Lower leg skin (tissue), 4 donors: ENCODE measurements around the gene POMT1. TPM values are rescaled to one million over a fixed set of nuclear protein-coding genes. Genes with fewer than 3 reads are reported as not detected.

Experiments
- DNase-seq, 2 donors: peaks; one replicate each; pipeline ENCODE4 v3.0.0-alpha.2; 2019; ENCODE audit warnings: low spot score in 2 of 2
- H3K4me3 ChIP-seq: fragments of 200-600 bp; sonication (generic); 2 replicates; pipeline ENCODE4 v1.5.1; 2017; ENCODE audit warnings: mild to moderate bottlenecking, low read depth; ENCODE audit not compliant: poor library complexity, severe bottlenecking
- POLR2A ChIP-seq, 2 donors: fragments of 450-650 bp; IDR thresholded peaks; one replicate each; pipeline ENCODE4 v1.6.1; 2016 to 2017; ENCODE audit warnings: antibody characterized with exemption in 2 of 2, mild to moderate bottlenecking in 1 of 2, moderate library complexity in 1 of 2
- WGBS, 2 donors: methylation state at CpG; one replicate each; pipeline ENCODE4 v1.1.5; 2018; 5-methylcytosine and 5-hydroxymethylcytosine counted together
- intact Hi-C: fragments of 100-400 bp; cut with DNase I; formaldehyde crosslinking; loops from one replicate; pipeline ENCODE4 v1.15.0; 2023; ENCODE audit warnings: low total_unique reads
- total RNA-seq, 4 donors: library from RNA; depleted of rRNA; stranded (reverse); fragments of >200 nt; gene quantifications; one replicate each; pipeline ENCODE4 v1.1.0, GENCODE V29; 2016
- TF ChIP-seq, protein P1 (sequence below), 3 donors: fragments of 450-650 bp; IDR thresholded peaks; one replicate each; pipeline ENCODE4 v1.5.1; 2016; ENCODE audit warnings: antibody characterized with exemption in 3 of 3, mild to moderate bottlenecking in 3 of 3, moderate library complexity in 2 of 3

POMT1 gene
- total RNA-seq, 4 donors from 2014 or later: 23.9 to 29.0 (median 26.6) TPM

DNA sequence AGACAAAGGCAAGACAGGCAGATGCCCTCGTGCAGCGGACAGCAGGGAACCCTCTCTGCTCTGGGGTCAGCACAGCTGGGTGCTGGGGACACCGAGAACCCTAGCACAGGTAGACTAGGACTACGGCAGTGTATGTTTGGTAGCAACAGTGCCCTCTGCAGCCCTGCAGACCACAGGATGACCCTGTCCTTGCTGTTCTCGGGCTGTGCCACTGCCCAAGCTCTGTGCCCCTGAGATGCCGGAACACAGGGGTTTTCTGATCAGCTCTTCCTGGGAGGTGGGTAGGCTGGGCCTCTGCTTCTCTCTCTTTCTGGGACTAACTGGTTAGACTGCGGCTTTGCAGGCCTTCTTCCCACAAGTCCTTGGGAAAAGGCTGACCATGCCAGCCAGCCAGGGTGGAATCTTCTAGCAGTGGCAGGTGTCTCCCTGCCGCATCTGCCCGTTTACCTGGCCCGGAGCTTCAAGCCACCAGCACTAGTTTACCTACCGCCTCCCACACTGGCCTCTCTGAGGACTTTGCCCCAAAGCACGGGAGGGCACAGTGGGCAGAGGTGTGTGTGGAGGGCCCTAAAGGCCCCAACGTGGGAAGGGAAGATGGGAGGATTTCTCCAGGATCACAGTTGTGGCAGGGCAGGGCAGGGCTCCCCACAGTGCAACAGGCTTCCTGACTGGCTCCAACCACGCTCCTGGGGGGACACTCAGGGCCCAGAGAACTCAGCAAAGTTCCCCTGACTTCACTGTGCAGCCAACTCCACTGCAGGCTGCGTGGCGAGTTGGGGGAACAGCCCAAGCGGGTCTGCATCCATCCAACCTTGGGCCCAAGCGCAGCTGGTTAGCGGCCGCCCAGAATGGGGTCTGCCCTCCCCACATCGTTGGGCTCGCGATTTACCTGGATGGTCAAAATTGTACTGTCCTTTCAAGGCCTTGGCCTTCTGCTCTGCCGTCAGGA, 27.2 kb downstream of the POMT1 start:
- TF ChIP-seq, protein P1, sequence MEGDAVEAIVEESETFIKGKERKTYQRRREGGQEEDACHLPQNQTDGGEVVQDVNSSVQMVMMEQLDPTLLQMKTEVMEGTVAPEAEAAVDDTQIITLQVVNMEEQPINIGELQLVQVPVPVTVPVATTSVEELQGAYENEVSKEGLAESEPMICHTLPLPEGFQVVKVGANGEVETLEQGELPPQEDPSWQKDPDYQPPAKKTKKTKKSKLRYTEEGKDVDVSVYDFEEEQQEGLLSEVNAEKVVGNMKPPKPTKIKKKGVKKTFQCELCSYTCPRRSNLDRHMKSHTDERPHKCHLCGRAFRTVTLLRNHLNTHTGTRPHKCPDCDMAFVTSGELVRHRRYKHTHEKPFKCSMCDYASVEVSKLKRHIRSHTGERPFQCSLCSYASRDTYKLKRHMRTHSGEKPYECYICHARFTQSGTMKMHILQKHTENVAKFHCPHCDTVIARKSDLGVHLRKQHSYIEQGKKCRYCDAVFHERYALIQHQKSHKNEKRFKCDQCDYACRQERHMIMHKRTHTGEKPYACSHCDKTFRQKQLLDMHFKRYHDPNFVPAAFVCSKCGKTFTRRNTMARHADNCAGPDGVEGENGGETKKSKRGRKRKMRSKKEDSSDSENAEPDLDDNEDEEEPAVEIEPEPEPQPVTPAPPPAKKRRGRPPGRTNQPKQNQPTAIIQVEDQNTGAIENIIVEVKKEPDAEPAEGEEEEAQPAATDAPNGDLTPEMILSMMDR (IDR thresholded peaks at IDR 0.05): no peak
- TF ChIP-seq POLR2A (IDR thresholded peaks at IDR 0.05): no peak
- peak overlapping the region; percentile 61 for H3K4me3 ChIP-seq
- WGBS, 2 donors: 52 to 54% methylated on average over 21 to 24 of the region's 24 CpGs
- no peak for DNase-seq
- intact Hi-C loops: no loop called here

DNA sequence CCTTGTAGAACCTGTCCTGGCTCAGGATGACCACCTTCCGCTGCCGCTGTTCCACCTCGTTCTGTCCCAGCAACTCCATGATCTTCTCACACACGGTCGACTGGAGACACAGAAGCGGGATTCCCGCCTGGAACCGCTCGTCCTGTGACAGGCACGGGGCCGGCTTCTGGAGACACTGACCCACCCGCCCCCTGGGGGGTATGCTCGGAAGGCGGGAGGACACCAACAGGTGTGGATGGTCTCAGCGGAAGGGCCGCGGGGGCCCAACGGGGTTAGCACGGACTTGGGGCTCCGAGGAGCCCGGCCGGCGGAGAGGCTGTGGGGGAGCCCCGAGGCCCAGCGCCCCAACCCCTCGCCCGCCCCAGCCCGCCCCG, 27.8 kb downstream of the POMT1 start:
- WGBS, 2 donors: 4 to 5% methylated on average over 7 to 21 of the region's 29 CpGs
- DNase-seq: peak; percentile 44 to 93
- no peak for TF ChIP-seq POLR2A (IDR thresholded peaks at IDR 0.05)
- TF ChIP-seq, protein P1 (IDR thresholded peaks at IDR 0.05): no peak
- peak overlapping the region; percentile 61 for H3K4me3 ChIP-seq
- intact Hi-C loops: no loop called here

DNA sequence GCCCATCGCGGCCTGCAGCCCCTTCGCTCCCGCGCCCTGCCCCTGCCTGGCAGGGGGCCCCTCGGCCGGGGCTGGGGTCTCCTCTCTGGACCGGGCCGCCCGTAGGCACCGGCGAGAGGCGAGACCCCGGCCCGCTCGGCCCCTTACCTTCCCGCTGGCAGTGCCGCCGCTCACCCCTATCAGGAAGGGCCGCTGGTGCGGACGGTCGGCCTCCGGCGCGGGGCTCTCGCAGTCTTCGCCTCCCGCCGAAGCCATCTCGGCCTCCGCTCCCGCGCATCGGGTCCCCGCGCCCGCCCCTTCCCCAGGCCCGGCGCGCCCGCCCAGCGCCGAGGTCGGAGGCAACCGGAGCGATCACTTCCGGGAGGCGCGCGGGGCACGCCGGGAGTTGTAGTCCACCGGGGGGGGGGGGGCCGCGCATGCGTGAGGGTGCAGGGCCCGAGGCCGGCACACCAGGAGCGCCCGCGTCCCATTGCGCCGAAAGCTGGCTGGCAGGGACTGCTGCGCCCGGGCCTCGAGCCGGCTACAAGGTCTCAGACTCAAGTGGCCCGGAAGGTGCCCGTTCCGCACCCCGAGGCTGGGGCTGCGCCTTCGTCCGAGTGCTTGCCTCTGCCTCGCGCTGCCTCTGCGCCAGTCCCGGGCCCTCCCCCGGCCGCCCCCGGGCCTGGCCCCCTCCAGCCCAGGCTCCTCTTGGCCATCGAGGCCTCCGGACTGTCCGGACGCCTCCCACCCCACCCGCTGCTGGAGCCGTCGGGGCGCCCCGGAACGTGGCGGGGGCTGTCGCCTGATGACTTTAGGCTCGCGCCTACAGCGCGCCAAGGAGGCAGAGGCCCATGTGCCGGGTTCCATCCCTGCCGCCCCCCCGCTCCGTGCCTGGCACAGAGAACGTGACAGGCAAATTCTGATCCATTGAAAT, 28.5 kb downstream of the POMT1 start, which contains the start of gene UCK1:
Gene UCK1, minus strand, starts transcription at position 344 of the 913 bp plus-strand sequence. Its CDS starts 89 bp downstream, at position 255.
- peak; percentile 43 to 93 for DNase-seq
- WGBS, 2 donors: 3 to 10% methylated on average over 26 to 47 of the region's 103 CpGs
- H3K4me3 ChIP-seq: peak within 1 kb of the TSS; percentile 61
- TF ChIP-seq, protein P1 (IDR thresholded peaks at IDR 0.05): no peak
- no peak for TF ChIP-seq POLR2A (IDR thresholded peaks at IDR 0.05)
- intact Hi-C loops: no loop called here

DNA sequence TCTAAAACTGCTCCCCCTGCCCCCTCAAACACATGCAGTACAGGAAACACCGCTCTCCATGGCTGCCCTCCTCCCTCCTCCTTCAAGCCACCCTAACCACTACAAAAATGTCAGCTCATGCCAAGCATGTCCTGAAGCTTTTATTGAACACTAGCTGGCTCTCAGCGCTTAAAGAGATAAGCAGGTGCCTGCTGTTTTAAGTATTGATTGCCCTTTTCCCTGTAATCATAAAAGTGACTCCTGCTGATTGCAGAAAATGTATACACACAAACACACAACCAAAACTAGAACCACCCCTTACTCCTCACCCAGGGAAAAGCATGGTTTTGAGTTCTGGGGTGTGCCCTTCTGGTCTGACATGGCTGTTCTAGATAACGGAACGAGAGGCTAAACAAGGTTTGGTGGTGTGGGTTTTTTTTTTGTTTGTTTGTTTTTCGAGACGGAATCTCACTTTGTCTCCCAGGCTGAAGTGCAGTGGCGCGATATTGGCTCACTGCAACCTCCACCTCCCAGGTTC, 32.1 kb downstream of the POMT1 start:
- DNase-seq: no peak
- intact Hi-C loops: no loop called here
- 67 to 68% methylated on average over 8 of the region's 8 CpGs for WGBS, 2 donors
- no peak overlapping the region for H3K4me3 ChIP-seq
- no peak for TF ChIP-seq POLR2A (IDR thresholded peaks at IDR 0.05)
- TF ChIP-seq, protein P1 (IDR thresholded peaks at IDR 0.05): no peak

DNA sequence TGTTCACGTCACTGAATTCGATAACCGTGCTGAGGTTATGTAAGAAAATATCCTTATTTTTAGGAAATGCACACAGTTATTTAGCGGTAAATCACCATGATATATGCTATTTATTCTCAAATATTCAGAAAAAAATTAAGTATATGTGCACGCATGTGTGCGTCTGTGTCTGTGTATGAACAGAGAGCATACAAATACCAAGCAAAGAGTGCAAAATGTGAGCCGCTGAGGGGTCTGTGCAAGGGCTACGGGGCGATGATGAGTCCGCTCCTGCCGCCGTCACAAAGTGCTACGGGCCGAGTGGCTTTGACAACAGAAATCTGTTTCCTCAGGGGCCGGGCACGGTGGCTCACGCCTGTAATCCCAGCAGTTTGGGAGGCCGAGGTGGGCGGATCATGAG, 35.2 kb downstream of the POMT1 start:
- H3K4me3 ChIP-seq: no peak overlapping the region
- DNase-seq: no peak
- TF ChIP-seq, protein P1 (IDR thresholded peaks at IDR 0.05): no peak
- no peak for TF ChIP-seq POLR2A (IDR thresholded peaks at IDR 0.05)
- intact Hi-C loops: no loop called here
- WGBS, 2 donors: 93 to 97% methylated on average over 19 of the region's 19 CpGs
